ENCODE results near the gene B4GAT1.
A peak's percentile ranks its signal among the peaks of the same experiment; 100 is the strongest.
"Not testable (repeated sequence)": the region's sequence is repeated elsewhere in the genome, so short reads cannot be mapped to it uniquely, and the experiment has no call there.

Gene B4GAT1

GRCh38 chr11:66363805-66364535, 16.5 kb upstream of the B4GAT1 start:
- peak; percentile 68 to 84 (median 79) for DNase-seq (ENCODE audit: low read depth in 2 of 3, low spot score in 1 of 3)

GRCh38 chr11:66363187-66363601, 15.8 kb upstream of the B4GAT1 start:
- no peak for DNase-seq (ENCODE audit: low read depth in 2 of 3, low spot score in 1 of 3)

GRCh38 chr11:66362481-66363147, 15.2 kb upstream of the B4GAT1 start:
- DNase-seq (ENCODE audit: low read depth in 2 of 3, low spot score in 1 of 3): no peak

- no peak for DNase-seq (ENCODE audit: low read depth in 2 of 3, low spot score in 1 of 3)
Observed at GRCh38 chr11:66361502-66361941, 14.1 kb upstream of the B4GAT1 start.

- no peak for DNase-seq (ENCODE audit: low read depth in 2 of 3, low spot score in 1 of 3)
Observed at GRCh38 chr11:66360406-66361073, 13.1 kb upstream of the B4GAT1 start.

GRCh38 chr11:66359662-66360087, 12.2 kb upstream of the B4GAT1 start:
- DNase-seq (ENCODE audit: low read depth in 2 of 3, low spot score in 1 of 3): no peak

- not testable (repeated sequence) for DNase-seq (ENCODE audit: low read depth in 2 of 3, low spot score in 1 of 3)
Observed at GRCh38 chr11:66350560-66351235, 3.3 kb upstream of the B4GAT1 start.

- no peak for DNase-seq (ENCODE audit: low read depth in 2 of 3, low spot score in 1 of 3)
Observed at GRCh38 chr11:66349084-66349386, 1.6 kb upstream of the B4GAT1 start.

- no peak for DNase-seq (ENCODE audit: low read depth in 2 of 3, low spot score in 1 of 3)
Observed at GRCh38 chr11:66346476-66347424, 679 bp downstream of the B4GAT1 start.

GRCh38 chr11:66345316-66345649, 2.1 kb downstream of the B4GAT1 start:
- no peak for DNase-seq (ENCODE audit: low read depth in 2 of 3, low spot score in 1 of 3)

- peak; percentile 92 to 95 (median 94) for DNase-seq (ENCODE audit: low read depth in 2 of 3, low spot score in 1 of 3)
Observed at GRCh38 chr11:66344550-66345315, 2.7 kb downstream of the B4GAT1 start, which contains the start of gene BRMS1. BRMS1 (minus strand) TSS chr11:66345104; CDS start chr11:66342234, 2,870 bp downstream.

GRCh38 chr11:66343176-66343575, 4.3 kb downstream of the B4GAT1 start:
- DNase-seq (ENCODE audit: low read depth in 2 of 3, low spot score in 1 of 3): no peak

- no peak for DNase-seq (ENCODE audit: low read depth in 2 of 3, low spot score in 1 of 3)
Observed at GRCh38 chr11:66341502-66342126, 5.8 kb downstream of the B4GAT1 start.

- no peak for DNase-seq (ENCODE audit: low read depth in 2 of 3, low spot score in 1 of 3)
Observed at GRCh38 chr11:66340596-66341501, 6.6 kb downstream of the B4GAT1 start.

GRCh38 chr11:66339686-66340483, 7.5 kb downstream of the B4GAT1 start:
- no peak for DNase-seq (ENCODE audit: low read depth in 2 of 3, low spot score in 1 of 3)

- DNase-seq (ENCODE audit: low read depth in 2 of 3, low spot score in 1 of 3): no peak
Observed at GRCh38 chr11:66339162-66339675, 8.2 kb downstream of the B4GAT1 start.

Data from stimulated activated CD4-positive, alpha-beta T cell treated with anti-CD3 and anti-CD28 coated beads, Interleukin-12 subunit alpha, Interleukin-12 subunit beta, amount 100 ng/mL, for 48 hours (primary cell).